Measurements from ENCODE around the gene OR52B4. TPM values are rescaled to one million over a fixed set of nuclear protein-coding genes. Genes with fewer than 3 reads are reported as not detected.
"Not testable (repeated sequence)": the region's sequence is repeated elsewhere in the genome, so short reads cannot be mapped to it uniquely, and the experiment has no call there.

The OR52B4 gene
- total RNA-seq, 1 donor from 2014 or later, result not detected

DNA sequence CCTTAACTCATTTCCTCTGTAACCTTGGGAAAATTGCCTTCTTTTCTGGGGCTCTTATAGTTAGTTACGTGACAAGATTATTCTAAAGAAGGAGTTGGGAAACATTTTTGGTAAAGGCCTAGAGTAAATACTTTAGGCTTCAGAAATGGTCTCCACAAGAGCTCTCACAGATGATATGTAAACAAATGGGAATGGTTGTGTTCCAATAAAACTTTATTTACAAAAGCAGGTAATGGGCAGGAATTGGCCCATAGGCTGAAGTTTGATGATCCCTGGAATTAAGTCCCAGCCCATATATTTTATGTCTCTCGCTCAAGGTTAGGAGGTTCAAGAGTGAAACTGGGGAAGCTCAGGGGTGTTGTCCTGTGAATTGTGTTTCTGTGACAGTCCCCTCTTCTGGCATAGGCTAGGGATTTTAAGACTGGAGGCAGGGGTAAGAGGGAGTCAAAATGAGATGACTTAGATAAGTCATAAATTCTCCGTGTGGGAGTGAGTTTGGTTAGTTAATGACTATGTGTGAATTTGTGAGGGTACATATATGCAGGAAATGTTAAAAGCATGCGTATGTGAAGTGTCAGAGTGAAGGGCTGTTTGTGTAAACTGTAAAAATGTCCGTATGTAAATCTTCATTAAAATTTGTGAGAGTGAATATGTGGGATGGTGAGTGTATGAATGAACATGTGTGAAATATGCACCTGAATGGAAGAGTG, 7.4 kb upstream of the OR52B4 start:
- H3K9me3 Mint-ChIP-seq (ENCODE audit: unreplicated experiment), result peaks cover 2% of the 10 kb centered on the region
- no peak overlapping the region for H3K27ac Mint-ChIP-seq (ENCODE audit: unreplicated experiment)
- TF ChIP-seq, protein P1, sequence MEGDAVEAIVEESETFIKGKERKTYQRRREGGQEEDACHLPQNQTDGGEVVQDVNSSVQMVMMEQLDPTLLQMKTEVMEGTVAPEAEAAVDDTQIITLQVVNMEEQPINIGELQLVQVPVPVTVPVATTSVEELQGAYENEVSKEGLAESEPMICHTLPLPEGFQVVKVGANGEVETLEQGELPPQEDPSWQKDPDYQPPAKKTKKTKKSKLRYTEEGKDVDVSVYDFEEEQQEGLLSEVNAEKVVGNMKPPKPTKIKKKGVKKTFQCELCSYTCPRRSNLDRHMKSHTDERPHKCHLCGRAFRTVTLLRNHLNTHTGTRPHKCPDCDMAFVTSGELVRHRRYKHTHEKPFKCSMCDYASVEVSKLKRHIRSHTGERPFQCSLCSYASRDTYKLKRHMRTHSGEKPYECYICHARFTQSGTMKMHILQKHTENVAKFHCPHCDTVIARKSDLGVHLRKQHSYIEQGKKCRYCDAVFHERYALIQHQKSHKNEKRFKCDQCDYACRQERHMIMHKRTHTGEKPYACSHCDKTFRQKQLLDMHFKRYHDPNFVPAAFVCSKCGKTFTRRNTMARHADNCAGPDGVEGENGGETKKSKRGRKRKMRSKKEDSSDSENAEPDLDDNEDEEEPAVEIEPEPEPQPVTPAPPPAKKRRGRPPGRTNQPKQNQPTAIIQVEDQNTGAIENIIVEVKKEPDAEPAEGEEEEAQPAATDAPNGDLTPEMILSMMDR (IDR thresholded peaks at IDR 0.05; ENCODE audit: partially characterized antibody, unreplicated experiment), result no peak
- H3K4me3 Mint-ChIP-seq (ENCODE audit: unreplicated experiment), result no peak overlapping the region
- H3K27me3 Mint-ChIP-seq (ENCODE audit: unreplicated experiment), result no peaks in the 10 kb centered on the region
- DNase-seq, result no peak
- H3K36me3 Mint-ChIP-seq (ENCODE audit: unreplicated experiment), result no peaks in the 10 kb centered on the region
- no peaks in the 10 kb centered on the region for H3K4me1 Mint-ChIP-seq (ENCODE audit: low read depth, unreplicated experiment)

DNA sequence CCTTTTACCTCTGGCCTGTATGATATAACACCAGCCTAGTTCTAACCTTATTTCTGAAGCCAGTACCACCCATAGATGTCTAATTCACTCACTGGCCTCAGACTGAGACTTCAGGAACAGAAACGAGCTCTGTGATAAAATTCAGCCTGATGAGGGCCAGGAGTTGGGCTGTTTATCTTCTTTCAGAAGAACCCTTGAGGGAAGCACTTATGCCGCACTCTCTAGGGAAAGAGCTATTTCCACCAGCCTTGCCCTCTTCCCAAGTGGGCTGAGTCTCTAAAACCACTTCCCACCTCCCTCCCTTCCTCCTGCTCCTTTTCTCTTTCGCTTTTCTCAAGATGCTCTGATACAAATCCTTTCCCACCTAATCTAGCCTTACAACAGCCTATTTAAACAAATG, 2.0 kb upstream of the OR52B4 start:
- H3K36me3 Mint-ChIP-seq (ENCODE audit: unreplicated experiment), result no peaks in the 10 kb centered on the region
- H3K4me3 Mint-ChIP-seq (ENCODE audit: unreplicated experiment), result no peak overlapping the region
- H3K4me1 Mint-ChIP-seq (ENCODE audit: low read depth, unreplicated experiment), result no peaks in the 10 kb centered on the region
- DNase-seq, result no peak
- TF ChIP-seq, protein P1 (IDR thresholded peaks at IDR 0.05; ENCODE audit: partially characterized antibody, unreplicated experiment), result no peak
- no peaks in the 10 kb centered on the region for H3K27me3 Mint-ChIP-seq (ENCODE audit: unreplicated experiment)
- no peaks in the 10 kb centered on the region for H3K9me3 Mint-ChIP-seq (ENCODE audit: unreplicated experiment)
- H3K27ac Mint-ChIP-seq (ENCODE audit: unreplicated experiment), result no peak overlapping the region

DNA sequence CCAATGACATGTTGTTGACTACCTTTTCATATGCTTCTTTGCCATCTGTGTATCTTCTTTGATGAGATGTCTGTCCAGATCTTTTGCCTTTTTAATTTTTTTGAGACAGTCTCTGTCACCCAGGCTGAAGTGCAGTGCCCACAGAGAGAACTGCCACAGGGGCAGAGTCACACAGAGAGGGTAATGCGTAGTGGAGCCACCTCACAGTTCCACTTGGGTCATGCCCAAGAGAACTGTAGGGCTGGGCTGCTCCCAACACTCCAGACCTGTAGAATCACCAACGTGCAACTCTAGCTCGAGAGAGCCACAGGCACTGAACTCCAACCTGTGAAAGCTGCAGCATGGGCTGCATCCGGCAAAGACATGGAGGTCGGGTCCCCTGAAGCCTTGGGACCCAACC, 20.0 kb downstream of the OR52B4 start:
- H3K36me3 Mint-ChIP-seq (ENCODE audit: unreplicated experiment); H3K27ac Mint-ChIP-seq (ENCODE audit: unreplicated experiment); H3K4me3 Mint-ChIP-seq (ENCODE audit: unreplicated experiment); DNase-seq; H3K9me3 Mint-ChIP-seq (ENCODE audit: unreplicated experiment); H3K4me1 Mint-ChIP-seq (ENCODE audit: low read depth, unreplicated experiment); H3K27me3 Mint-ChIP-seq (ENCODE audit: unreplicated experiment): not testable (repeated sequence)

DNA sequence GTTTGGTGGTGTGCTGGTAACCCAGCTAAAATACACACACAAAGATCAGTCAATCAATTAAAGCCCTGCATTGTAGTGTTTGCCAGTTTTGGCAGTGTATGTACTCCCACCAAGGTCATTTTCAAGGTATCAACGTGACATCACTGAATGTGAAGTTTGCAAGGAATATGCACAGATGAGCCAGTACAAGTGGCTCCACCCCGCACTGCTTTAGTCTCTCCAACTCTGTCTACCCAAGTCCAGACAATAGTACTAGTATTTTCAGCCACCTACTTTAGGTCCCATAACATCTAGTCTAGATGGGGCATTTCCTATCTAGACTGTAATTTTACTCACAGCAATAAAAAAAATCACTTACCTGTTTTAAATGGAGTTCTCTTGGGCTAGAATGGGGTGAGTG, 22.8 kb downstream of the OR52B4 start:
- not testable (repeated sequence) for H3K27me3 Mint-ChIP-seq (ENCODE audit: unreplicated experiment); H3K36me3 Mint-ChIP-seq (ENCODE audit: unreplicated experiment); H3K4me1 Mint-ChIP-seq (ENCODE audit: low read depth, unreplicated experiment); H3K4me3 Mint-ChIP-seq (ENCODE audit: unreplicated experiment); H3K9me3 Mint-ChIP-seq (ENCODE audit: unreplicated experiment); H3K27ac Mint-ChIP-seq (ENCODE audit: unreplicated experiment); DNase-seq

DNA sequence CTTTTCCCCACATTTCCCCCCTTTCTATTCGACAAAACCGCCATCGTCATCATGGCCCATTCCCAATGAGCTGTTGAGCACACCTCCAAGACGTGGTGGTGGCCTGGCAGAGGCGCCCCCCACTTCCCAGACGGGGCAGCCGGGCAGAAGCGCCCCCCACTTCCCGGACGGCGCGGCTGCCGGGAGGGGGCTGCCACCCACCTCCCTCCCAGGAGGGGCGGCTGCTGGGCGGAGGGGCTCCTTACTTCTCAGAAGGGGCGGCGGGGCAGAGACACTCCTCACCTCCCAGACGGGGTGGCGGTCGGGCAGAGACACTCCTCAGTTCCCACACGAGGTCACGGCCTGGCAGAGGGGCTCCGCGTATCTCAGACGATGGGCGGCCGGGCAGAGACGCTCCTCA, 33.8 kb downstream of the OR52B4 start:
- DNase-seq; H3K27me3 Mint-ChIP-seq (ENCODE audit: unreplicated experiment); H3K27ac Mint-ChIP-seq (ENCODE audit: unreplicated experiment); H3K9me3 Mint-ChIP-seq (ENCODE audit: unreplicated experiment); H3K4me1 Mint-ChIP-seq (ENCODE audit: low read depth, unreplicated experiment); H3K4me3 Mint-ChIP-seq (ENCODE audit: unreplicated experiment); H3K36me3 Mint-ChIP-seq (ENCODE audit: unreplicated experiment): not testable (repeated sequence)

Other genes starting within 250 kb of the OR52B4 start
- 8.3 TPM for gene TRIM21, start 25.3 kb upstream of the OR52B4 start, total RNA-seq (ENCODE audit: unreplicated experiment)
- gene OR52K2, start 80.9 kb upstream of the OR52B4 start, total RNA-seq (ENCODE audit: unreplicated experiment), result not detected
- gene OR52K1, start 114.3 kb upstream of the OR52B4 start, total RNA-seq (ENCODE audit: unreplicated experiment), result not detected
- not detected for gene OR52M1, start 176.8 kb upstream of the OR52B4 start, total RNA-seq (ENCODE audit: unreplicated experiment)
- 0.49 TPM for gene OR52I2, start 213.4 kb upstream of the OR52B4 start, total RNA-seq (ENCODE audit: unreplicated experiment)
- 0.27 TPM for gene OR52I1, start 225.7 kb upstream of the OR52B4 start, total RNA-seq (ENCODE audit: unreplicated experiment)
- gene TRIM68, start 239.8 kb upstream of the OR52B4 start, total RNA-seq (ENCODE audit: unreplicated experiment), result 3.9 TPM

Measured in glutamatergic neuron (in vitro differentiated cells).